ENCODE data around the gene ORAI3. TPM values are rescaled to one million over a fixed set of nuclear protein-coding genes. Genes with fewer than 3 reads are reported as not detected.
A peak's percentile ranks its signal among the peaks of the same experiment; 100 is the strongest.

ORAI3 gene
- total RNA-seq, 2 experiments from 2014 or later = 7.8 to 18.3 TPM

DNA sequence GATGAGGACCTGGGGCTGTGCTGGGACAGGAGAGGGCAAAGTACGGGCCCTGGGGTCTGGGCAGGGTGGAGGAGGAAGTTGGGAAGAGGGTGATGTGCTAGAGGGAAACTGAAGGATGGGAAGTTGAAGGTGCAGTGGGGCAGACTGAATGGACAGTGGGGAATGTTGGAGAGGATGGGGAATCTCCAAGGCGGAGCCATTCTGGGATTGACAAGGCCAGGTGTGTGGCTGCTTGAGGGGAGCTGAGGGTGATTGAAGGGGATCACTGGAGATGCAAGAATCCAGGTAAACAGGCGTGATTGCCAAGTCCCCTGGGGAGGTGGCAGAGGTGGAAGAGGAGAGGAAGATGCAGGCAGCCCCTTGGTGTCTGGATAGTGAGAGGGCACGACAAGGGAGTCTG lies 27.6 kb downstream of the ORAI3 start:
- Histone ChIP-seq H3K36me3 (ENCODE audit: insufficient read depth, low read length) (peaks cover 94% of the 10 kb centered on the region), H3K4me3 (ENCODE audit: low read depth, low read length, poor library complexity, severe bottlenecking) (no peak overlapping the region), H3K79me2 (ENCODE audit: insufficient read depth, low read depth, low read length) (no peaks in the 10 kb centered on the region), H3K9me2 (ENCODE audit: insufficient read depth, low read length) (no peaks in the 10 kb centered on the region), H3K4me2 (ENCODE audit: low read length) (no peak overlapping the region), H3K9me3 (ENCODE audit: low read length) (no peaks in the 10 kb centered on the region), H2AFZ (ENCODE audit: low read length) (no peak overlapping the region), H3K4me1 (ENCODE audit: insufficient read depth, low read length, poor library complexity, severe bottlenecking) (no peaks in the 10 kb centered on the region), H3K27ac (ENCODE audit: low read depth, low read length, poor library complexity, severe bottlenecking) (no peak overlapping the region), H4K20me1 (ENCODE audit: insufficient read depth, low read length) (no peaks in the 10 kb centered on the region)
- POLR2A ChIA-PET = no interaction called here
- no TSS peak for BruUV-seq (replicated peaks)
- TF ChIP-seq EZH2phosphoT487 (IDR thresholded peaks at IDR 0.05; ENCODE audit: borderline replicate concordance, low read depth, low read length) = no peak
- TF ChIP-seq, protein P1, sequence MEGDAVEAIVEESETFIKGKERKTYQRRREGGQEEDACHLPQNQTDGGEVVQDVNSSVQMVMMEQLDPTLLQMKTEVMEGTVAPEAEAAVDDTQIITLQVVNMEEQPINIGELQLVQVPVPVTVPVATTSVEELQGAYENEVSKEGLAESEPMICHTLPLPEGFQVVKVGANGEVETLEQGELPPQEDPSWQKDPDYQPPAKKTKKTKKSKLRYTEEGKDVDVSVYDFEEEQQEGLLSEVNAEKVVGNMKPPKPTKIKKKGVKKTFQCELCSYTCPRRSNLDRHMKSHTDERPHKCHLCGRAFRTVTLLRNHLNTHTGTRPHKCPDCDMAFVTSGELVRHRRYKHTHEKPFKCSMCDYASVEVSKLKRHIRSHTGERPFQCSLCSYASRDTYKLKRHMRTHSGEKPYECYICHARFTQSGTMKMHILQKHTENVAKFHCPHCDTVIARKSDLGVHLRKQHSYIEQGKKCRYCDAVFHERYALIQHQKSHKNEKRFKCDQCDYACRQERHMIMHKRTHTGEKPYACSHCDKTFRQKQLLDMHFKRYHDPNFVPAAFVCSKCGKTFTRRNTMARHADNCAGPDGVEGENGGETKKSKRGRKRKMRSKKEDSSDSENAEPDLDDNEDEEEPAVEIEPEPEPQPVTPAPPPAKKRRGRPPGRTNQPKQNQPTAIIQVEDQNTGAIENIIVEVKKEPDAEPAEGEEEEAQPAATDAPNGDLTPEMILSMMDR (conservative IDR thresholded peaks at IDR 0.05; ENCODE audit: low read length) = no peak
- DNase-seq (ENCODE audit: low spot score) = no peak
- intact Hi-C loops (cut with micrococcal nuclease; ENCODE audit: unreplicated experiment) = no loop called here
- CTCF ChIA-PET (ENCODE audit: unreplicated experiment) = no interaction called here

DNA sequence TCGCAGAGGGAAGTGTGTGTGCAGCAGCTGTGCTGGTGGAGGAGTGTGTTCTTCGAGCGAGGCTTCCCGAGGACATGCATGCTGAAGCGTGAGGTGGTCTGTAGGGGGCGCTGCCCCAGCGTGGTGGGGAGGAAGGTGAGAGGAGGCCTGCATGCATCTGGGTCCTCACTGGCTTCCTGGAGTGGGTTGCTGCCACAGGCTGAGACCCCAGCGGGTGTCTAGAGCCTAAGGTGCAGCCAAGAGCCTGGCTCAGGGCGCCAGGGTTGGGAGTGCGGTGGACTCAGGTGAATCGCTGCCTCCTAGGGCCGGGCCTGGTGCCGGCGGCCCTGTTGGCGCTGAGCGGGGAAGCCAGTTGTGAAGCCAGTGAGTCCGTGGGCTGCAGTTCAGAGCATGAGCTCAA lies 28.6 kb downstream of the ORAI3 start:
- TF ChIP-seq EZH2phosphoT487 (IDR thresholded peaks at IDR 0.05; ENCODE audit: borderline replicate concordance, low read depth, low read length) = no peak
- TF ChIP-seq, protein P1 (conservative IDR thresholded peaks at IDR 0.05; ENCODE audit: low read length) = peak; percentile 72
- ChIA-PET CTCF (ENCODE audit: unreplicated experiment) (no interaction called here), POLR2A (no interaction called here)
- H3K9me2 ChIP-seq (ENCODE audit: insufficient read depth, low read length) = no peaks in the 10 kb centered on the region
- no peaks in the 10 kb centered on the region for H4K20me1 ChIP-seq (ENCODE audit: insufficient read depth, low read length)
- H3K9me3 ChIP-seq (ENCODE audit: low read length) = no peaks in the 10 kb centered on the region
- BruUV-seq (replicated peaks) = no TSS peak
- H3K4me3 ChIP-seq (ENCODE audit: low read depth, low read length, poor library complexity, severe bottlenecking) = no peak overlapping the region
- H3K4me2 ChIP-seq (ENCODE audit: low read length) = no peak overlapping the region
- intact Hi-C loops (cut with micrococcal nuclease; ENCODE audit: unreplicated experiment) = no loop called here
- no peaks in the 10 kb centered on the region for H3K79me2 ChIP-seq (ENCODE audit: insufficient read depth, low read depth, low read length)
- H3K4me1 ChIP-seq (ENCODE audit: insufficient read depth, low read length, poor library complexity, severe bottlenecking) = no peaks in the 10 kb centered on the region
- no peak overlapping the region for H2AFZ ChIP-seq (ENCODE audit: low read length)
- no peak for DNase-seq (ENCODE audit: low spot score)
- H3K36me3 ChIP-seq (ENCODE audit: insufficient read depth, low read length) = peaks cover 91% of the 10 kb centered on the region
- no peak overlapping the region for H3K27ac ChIP-seq (ENCODE audit: low read depth, low read length, poor library complexity, severe bottlenecking)

- POLR2A ChIA-PET = no interaction called here
- CTCF ChIA-PET (ENCODE audit: unreplicated experiment) = no interaction called here
- H3K27ac ChIP-seq (ENCODE audit: low read depth, low read length, poor library complexity, severe bottlenecking) = no peak overlapping the region
- no peaks in the 10 kb centered on the region for H4K20me1 ChIP-seq (ENCODE audit: insufficient read depth, low read length)
- no TSS peak for BruUV-seq (replicated peaks)
- H3K4me2 ChIP-seq (ENCODE audit: low read length) = no peak overlapping the region
- intact Hi-C loops (cut with micrococcal nuclease; ENCODE audit: unreplicated experiment) = loop anchor here (10.0 kb wide), 1 partner anchor 315 kb away; no protein-coding TSS in a partner anchor
- H3K4me3 ChIP-seq (ENCODE audit: low read depth, low read length, poor library complexity, severe bottlenecking) = no peak overlapping the region
- no peaks in the 10 kb centered on the region for H3K79me2 ChIP-seq (ENCODE audit: insufficient read depth, low read depth, low read length)
- TF ChIP-seq, protein P1 (conservative IDR thresholded peaks at IDR 0.05; ENCODE audit: low read length) = no peak
- TF ChIP-seq EZH2phosphoT487 (IDR thresholded peaks at IDR 0.05; ENCODE audit: borderline replicate concordance, low read depth, low read length) = no peak
- H3K4me1 ChIP-seq (ENCODE audit: insufficient read depth, low read length, poor library complexity, severe bottlenecking) = no peaks in the 10 kb centered on the region
- peaks cover 91% of the 10 kb centered on the region for H3K36me3 ChIP-seq (ENCODE audit: insufficient read depth, low read length)
- DNase-seq (ENCODE audit: low spot score) = no peak
- H2AFZ ChIP-seq (ENCODE audit: low read length) = no peak overlapping the region
- H3K9me3 ChIP-seq (ENCODE audit: low read length) = no peaks in the 10 kb centered on the region
- no peaks in the 10 kb centered on the region for H3K9me2 ChIP-seq (ENCODE audit: insufficient read depth, low read length)
These were observed 30.5 kb downstream of the ORAI3 start for GRCh38 chr16:30979170-30980022.
